LHCN-M2 (cell line): ENCODE data around the gene NLGN4X. TPM values are rescaled to one million over a fixed set of nuclear protein-coding genes. Genes with fewer than 3 reads are reported as not detected.
A peak's percentile ranks its signal among the peaks of the same experiment; 100 is the strongest.
"Not testable (repeated sequence)": the region's sequence is repeated elsewhere in the genome, so short reads cannot be mapped to it uniquely, and the experiment has no call there.

Experiments used
- DNase-seq: peaks from one replicate; pipeline ENCODE4 v3.0.0-alpha.2; 2012; ENCODE audit warnings: low read depth
- total RNA-seq: library from RNA; depleted of rRNA; stranded (reverse); fragments of >200 nt; gene quantifications from 2 replicates; pipeline ENCODE4 v1.2.3, GENCODE V29; 2014

NLGN4X gene
- total RNA-seq, 1 experiment from 2014 or later: not detected

DNA sequence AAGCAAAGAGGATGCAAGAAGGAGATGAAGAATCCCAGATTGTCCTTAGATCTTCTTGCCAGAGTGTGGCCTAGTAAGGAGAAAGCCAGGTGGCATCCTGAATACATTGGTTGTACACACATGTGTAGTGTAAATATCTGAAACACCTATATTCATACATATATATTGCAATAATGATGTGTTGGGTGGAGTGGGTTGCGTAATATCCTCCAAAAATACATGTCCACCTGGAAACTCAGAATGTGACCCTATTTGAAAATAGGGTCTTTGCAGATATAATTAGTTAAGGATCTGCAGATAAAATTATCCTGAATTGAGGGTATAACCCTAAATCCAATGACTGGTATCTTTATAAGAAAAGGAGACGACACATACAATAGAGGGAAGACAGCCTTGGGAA lies 216.3 kb downstream of the NLGN4X start:
- no peak for DNase-seq

DNA sequence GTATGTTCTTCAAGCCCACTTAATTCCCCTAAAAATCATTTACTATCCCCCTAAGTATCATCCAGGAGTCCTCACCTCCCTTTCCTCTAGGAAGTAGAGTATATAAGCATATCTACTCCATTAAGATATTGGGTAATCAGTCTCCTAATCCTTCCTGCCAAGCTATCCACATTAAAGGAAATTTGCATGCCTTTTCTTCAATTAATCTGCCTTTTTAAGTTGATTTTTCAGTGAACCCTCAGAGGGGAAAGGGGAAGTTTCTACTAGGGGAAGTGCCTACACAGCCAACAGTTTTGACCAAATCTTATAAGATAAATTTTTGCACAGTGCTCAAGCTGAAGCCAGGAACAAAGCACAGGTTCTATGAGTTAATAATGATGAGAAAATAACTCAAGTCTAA lies 222.8 kb downstream of the NLGN4X start:
- DNase-seq: no peak

DNA sequence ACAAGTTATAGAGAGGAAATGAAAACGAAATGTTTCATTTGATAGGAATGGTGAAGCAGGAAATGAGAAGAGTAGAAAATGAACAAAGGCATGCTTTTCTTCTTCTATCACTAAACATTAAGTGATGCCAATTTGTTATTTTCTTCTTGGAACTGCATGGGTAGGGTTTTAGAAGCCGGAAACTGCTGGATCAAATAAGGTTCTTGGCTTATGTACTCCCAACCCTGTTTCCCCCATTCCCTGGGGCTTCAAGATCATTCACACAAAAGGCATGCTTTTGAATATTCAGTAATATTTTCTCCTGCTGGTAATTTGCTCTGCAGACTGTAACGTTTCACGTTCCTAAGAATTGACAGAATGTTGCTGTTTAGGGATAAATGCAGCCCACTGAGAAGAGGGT lies 224.1 kb downstream of the NLGN4X start:
- DNase-seq: no peak

DNA sequence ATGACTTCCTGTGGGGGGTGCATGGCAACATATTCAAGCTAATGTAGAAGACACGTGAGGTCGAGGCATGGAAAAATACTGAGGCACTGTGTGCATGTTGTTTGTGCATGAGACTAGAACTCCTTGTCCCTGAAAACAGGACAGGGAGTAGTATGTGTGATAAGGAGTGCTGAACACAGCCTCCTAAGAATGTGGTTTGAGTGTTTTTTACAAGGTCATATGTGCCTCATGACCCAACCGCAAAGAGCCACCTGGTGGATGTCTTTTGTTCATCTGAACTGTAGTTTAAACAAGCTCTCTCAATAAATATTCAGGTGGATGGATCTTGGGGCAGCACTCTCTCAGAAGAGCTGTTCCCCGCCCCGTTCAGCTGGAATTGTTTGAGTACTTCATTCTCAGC lies 226.6 kb downstream of the NLGN4X start:
- DNase-seq: no peak

DNA sequence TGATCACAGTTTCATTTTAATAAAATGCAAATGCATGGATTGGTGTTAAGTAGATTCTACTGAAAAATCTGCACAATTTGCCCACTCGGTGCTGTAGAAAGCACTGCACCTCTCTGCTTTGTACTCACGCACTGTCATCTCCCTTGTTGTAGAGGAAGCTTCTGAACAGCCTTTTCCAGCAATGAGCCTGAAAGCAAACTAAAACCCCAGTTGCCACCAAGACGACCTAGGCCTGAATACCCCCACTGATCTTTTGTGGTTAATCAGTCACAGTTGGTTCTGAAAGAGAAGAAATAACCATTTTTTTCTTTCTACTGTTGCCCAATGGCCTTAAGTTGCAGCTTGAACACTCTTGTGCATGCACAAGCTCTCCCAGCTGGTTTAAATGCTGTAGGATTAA lies 229.8 kb downstream of the NLGN4X start:
- DNase-seq: no peak

DNA sequence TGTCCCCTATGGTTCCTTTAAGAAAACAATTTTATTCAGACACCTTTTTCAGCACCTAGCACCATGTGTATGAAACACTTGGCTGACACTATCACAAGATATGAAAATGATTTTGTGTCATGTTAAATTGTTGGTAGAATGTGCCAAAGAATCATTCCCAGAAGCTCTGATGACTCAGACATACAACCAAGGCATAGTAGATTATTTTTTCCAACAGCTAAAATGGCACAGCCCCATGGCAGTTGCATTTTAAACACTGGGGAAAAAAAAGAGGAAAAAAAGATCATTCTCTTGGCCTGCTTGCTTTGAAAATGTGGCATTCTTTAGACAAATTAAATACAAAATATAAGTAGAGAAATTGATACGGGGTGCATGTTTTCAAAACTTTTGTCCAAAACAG lies 230.2 kb downstream of the NLGN4X start:
- no peak for DNase-seq

DNA sequence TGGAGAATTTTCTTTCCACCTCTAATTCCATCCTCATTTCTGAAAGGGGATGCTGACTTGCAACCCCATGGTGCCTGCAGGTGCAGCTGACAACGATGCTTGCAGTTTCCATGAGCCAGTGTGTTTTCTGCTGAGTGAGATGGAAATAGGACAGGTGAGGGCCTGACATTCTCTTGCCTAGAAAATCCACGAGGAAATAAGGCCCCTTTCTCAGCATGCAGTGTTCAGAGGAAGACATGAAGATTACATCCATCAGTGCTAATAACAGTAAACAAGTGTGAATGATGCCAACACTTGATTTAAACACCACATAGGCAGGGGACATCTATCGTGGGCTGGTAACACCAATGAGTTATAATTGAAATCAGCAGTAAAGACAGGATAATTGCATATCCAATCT lies 237.3 kb downstream of the NLGN4X start:
- no peak for DNase-seq

DNA sequence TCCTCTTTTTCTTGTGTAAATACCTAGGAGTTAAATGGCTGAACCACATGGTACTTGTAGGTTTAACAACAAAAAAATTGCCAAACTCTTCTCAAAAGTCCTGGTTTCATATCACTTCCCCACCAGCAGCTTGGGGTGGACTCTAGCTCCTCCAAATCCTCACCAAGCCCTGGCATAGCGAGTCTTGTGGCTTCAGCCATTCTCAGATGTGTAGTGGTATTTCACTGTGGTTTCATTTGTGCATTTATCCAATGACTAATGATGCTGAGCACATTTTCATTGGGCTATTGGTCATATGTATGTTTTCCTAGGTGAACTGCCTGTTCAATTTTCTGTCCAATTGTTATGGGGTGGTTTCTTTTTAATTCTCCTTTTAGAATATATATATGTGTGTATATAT lies 249.3 kb downstream of the NLGN4X start:
- DNase-seq: no peak

DNA sequence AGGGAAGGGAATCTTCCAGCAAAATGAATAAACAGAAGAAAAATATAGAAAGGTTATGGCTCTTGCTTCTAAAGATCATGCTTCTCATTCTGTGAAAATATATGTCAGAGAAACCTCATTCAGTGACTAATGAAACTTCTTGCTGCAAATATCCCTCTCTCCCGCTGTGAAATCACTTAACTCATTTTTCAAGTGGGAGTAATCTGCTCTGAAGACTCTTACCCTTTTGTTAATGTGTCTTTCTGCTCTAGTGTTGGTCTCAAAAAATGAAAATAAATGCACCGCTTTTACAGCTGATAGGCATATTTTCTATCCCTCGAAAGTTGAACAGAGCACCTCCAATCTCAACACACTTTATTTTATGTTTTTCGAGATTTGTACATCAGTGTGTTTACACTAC lies 252.3 kb downstream of the NLGN4X start:
- no peak for DNase-seq

DNA sequence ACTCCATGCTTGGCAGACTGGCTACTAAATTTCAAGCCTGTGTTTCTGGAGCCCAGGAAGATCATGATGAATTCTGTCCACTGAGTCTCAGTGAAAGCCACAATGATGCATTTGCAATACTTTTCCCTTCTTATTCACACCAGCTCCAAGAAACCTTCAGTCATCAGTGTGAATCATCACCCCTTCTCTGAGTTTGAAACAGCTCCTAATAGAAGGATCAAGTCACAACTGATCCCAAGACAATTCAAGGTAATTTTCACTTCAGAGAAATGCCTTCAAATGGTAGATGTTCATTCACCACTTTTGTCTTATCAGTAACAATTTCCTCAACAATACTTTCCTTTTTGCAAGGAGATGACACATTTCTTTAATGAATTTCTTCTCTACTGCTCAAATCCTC lies 257.4 kb downstream of the NLGN4X start:
- DNase-seq: no peak

DNA sequence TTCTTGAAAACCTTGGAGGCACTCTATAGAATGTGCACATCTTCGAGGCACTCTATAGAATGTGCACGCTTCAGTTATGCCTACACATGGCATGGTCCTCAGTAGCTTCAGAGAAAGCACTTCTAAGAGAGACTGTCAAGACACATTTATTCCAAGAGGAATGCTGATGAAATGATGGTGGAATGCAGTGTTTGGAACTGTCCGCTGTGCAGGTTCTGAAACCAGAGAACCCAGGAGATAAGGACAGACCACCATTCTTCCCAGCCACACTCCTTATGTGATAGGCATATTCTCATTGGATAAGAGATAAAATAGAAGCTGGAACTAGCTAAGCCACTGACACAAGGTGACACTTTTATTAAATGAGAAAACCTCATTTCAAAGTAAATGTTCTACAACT lies 263.3 kb downstream of the NLGN4X start:
- no peak for DNase-seq

DNA sequence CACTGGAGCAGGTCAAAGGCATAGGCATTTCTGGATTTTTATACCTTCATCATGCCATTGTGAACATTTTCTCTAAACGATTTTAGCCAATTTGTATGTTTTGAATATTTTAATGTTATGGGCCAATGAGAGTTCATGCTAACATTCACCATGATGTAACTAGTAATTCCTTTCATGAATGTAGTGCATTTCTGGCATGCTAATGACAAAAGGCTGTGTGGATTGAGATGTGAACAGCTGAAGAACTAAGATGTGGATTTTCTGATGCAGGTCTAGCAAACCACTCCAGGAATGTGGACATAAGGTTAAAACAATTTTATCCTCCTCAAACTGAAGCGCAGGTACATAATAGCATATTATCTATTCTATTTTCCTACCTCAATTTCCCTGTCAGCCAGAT lies 269.4 kb downstream of the NLGN4X start:
- no peak for DNase-seq

DNA sequence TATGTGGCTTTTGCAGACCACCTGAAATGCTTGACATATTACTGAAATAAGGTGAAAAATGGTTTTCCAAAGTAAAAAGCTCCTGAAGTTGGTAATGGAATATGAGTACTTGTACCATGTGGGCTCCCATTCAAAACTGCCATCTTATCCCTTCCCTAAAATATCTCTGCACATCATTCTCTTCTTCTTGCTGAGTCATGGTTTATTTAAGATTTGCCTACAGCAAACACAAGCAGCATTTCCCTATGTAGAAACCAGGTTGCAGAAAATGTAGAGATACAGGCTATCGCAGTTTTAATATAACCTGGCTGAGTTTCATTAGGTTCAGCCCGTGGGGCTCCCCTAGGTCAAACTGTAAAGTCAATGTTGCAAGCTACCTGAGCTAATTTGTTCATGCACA lies 270.1 kb downstream of the NLGN4X start:
- DNase-seq: no peak

DNA sequence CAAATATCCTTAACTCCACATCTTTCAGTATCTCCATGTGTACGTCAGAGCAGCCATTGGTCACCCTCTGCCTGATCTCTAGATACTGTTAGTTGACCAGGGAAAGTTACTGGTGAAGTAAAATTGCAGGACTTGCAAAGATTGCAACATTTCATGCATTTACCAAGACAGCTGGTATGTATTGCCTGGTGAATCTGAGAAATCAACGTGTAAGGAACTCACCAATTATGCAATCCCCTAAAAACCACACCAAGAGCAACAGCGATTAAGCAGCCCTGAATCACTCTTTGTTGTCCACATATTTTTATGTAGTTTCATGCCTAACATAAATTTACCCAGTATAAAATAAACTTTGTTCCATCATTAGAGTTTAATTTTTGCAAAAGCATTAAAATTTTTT lies 271.2 kb downstream of the NLGN4X start:
- DNase-seq: no peak

DNA sequence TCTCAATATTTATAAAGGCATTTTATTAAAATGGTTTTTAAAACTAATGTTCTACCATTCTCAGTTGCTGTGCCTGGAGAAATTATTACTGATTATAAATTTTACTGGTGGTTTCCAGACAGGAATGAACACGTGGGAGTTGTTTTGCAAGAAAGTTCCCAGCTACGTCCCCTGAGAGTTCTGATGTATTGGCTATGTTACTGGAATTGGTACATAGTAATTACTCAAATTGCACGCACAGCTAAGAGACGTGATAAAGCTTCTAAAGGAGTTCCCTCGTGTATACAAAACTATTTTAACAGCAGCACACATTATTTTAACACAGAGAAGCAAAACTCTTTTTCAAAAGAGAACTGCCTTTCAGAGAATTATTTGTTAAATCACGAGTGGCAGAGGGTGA lies 292.2 kb downstream of the NLGN4X start:
- DNase-seq: no peak

DNA sequence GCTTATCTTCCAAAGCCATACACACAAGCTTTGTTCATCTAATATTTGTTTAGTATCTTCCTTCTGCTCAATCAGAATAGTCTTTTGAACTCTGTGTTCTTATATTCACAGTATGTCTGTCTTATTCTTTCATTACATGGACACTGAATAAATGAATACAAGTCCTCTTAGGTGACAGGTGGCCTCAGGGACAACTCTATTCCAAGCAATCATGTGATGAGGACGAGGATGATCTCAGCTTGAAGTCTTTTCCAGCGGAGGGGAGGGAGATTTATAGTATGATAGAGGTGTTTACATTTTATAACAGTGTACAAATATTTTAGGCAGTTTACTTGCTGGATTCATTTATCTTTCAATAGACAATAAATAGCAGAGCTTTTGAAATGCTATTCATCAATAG lies 300.4 kb downstream of the NLGN4X start:
- no peak for DNase-seq

DNA sequence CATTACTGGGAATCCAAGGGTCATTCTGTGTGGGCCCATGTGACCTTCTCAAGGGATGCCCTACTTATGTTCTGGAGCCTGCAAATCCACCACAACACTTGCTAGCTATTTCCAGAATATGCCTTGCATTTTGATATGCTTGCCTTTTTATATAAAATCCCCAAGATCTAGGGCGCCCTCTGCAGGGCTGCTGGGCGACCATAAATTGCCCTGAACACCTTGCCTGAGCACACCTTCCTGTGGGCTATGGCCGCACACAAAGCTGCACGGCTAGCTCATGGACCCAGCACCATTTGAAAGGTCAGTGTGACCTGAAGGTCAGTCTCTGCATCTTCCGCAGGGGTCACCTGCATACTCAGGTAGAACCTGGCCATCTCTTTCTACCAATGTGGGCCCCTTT lies 311.7 kb downstream of the NLGN4X start:
- DNase-seq: no peak

DNA sequence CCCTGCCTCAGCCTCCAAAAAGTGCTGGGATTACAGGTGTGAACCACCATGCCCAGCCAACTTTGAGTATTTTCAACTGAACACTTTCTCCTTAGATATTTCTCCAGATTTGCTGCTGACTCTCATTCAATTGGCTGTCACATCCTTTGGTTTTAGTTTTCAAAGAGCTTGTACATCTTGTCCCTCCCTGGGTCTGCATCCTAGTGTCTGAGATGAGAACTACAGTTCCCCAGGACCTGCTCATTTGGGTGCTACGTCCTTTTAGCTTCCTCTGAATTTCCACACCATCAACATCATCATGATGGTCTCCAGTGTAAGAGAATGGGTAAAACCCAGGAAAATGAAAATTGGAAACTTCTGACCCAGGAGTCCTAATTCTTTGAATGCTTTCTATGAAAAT lies 312.9 kb downstream of the NLGN4X start:
- no peak for DNase-seq

DNA sequence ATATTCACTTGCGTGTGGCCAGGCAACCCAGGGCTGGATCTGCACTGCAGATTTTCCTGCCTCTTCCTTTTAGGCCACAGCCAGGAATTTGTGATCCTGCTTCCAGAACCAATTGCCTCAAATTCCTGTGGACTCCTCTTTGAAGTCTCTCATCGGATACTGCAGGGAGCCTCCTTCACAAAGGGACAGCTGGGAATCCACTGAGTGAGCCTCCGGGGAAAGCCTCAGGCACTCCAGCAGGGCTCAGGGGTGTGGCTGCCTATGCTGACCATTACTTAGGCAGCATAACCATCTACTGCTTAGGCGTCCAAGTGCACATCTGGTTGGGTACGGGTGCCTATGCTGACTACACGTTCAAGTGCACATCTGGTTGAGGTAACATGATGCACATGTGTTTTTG lies 321.5 kb downstream of the NLGN4X start:
- no peak for DNase-seq

DNA sequence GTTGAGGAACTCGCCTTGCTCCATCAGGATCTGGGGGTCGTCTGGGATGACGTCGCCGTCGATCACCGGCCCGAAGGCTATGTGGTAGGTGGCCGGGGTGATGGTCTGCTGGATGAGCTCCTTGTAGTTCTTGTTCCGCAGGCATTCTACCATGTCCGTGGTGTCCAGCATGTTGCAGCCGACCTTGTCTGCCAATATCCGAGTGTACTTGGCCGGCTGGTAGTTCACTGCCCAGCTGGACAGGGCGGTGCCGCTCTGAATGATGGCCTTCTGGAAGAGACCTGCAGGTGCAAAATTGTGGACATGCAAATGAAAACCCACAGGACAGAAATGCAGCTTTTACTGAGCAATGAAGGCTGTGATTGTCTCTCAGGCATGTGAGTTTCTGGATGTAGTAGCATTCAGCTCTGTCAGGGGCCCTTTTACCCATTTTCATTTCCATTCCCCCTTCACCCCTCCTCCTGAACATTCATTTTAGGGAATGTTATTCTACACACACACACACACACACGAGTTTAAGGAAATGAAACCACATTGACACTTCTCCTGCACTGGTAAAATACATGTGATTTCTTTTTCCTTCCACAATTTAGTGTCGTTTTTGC lies 325.0 kb downstream of the NLGN4X start:
- not testable (repeated sequence) for DNase-seq

DNA sequence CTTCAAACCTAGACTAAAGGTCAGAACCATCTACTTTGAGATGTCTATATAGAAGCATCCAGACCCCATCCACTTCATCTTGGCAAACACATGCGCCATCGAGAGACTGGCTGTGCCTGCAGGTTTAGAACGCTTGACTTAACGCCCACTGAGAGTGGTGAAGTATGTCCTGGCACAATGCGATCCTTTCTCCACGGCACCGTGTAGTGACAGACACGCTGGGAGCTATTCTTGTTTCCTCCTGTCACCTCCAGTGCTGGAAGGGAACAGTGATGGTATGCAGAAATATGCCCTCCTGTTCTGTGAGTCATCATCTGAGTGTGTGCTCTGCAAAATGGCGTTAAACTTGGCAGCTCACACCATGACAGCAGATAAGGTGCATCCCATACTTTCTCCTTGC lies 330.2 kb downstream of the NLGN4X start:
- DNase-seq: no peak

DNA sequence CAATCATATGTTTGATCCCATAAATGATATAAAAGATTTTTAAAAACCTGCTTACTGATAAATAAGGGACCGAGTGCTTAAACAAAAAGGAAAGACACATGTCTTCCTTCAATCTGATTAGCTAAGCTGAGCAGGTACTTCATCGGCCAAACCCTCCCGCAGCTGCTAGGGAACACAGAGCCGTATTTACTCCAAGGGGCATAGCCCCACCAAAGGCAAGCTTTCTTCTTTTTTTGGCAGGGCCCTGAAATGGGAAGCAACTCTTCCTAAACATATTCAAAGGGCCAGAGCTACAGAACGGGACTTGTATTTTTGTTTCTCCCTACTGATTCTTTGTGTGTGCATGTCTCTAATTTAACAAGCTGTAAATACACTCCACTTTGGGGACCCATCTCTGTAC lies 337.3 kb downstream of the NLGN4X start:
- no peak for DNase-seq

DNA sequence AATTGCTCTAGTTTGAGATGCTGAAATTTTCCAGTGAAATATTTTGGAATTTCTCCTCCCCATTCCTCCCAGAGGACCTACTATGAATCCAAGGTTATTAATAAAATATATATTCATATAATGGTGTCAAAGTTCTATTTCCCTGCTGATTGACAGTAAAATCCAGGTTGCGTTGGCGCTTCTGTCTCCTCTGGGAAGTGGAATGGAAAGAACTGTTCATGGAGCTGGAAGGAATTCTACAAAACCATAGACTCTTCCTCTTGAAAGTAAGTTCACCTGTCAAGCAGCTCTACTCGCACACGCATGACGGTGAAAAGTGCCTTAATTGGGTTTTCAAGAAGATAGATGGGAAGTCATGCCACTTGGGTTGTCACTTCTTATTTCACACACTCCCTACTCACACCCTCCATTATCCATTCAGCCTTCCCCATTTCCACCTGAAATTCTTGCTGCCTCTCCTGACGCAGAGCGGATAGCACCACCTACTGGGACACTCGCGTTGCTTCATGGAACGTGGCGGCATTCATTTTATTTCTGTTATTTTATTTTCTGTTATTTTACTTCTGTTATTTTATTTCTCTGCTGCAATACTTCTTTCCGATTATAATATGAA lies 351.6 kb downstream of the NLGN4X start:
- peak; percentile 17 for DNase-seq

DNA sequence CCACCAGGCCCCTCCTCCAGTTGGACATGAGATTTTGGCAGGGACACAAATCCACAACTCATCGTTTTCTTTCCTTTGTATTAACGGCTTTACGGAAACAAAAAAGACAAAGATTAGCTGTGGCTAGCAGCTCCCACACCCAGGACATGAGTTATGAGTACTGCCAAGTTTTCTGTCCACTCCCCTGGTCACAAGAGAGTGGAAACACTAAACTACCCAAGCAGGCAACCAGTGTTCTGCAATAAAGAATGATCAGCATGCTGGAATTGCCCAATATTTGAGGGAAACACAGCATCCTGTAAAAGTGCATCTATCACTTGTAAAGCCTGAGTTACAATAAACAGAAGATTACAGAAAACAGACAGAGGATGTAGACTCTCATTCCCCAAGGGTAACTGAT lies 358.4 kb downstream of the NLGN4X start:
- peak; percentile 23 for DNase-seq
